CD14-positive monocyte (primary cell): ENCODE results near the gene CHCHD6. TPM values are rescaled to one million over a fixed set of nuclear protein-coding genes. Genes with fewer than 3 reads are reported as not detected.

Source experiments
- DNase-seq, 3 donors: peaks; one replicate each; pipeline ENCODE4 v3.0.0-alpha.2; 2011 to 2022
- H2AFZ ChIP-seq: 2 replicates; pipeline ENCODE4 v1.6.0; 2012; ENCODE audit warnings: mild to moderate bottlenecking, low read depth, low read length, inconsistent platforms; ENCODE audit not compliant: insufficient read depth, poor library complexity, severe bottlenecking
- H3K27ac ChIP-seq, 2 donors: 1 replicate in 1 of 2; 2 replicates in 1 of 2; pipeline ENCODE4 v1.5.1; 2012 to 2013; ENCODE audit warnings: low read length in 2 of 2, control low read depth in 1 of 2, inconsistent platforms in 1 of 2, low read depth in 1 of 2, mild to moderate bottlenecking in 1 of 2
- H3K27me3 ChIP-seq, 2 donors: one replicate each; pipeline versions ENCODE4 v1.6.0 to v1.6.1; 2011 to 2013; ENCODE audit warnings: low read length in 2 of 2; ENCODE audit not compliant: control insufficient read depth in 2 of 2, insufficient read depth in 2 of 2
- H3K36me3 ChIP-seq, 2 donors: replicated peaks in 1 of 2; 1 replicate in 1 of 2; 2 replicates in 1 of 2; pipeline versions ENCODE4 v1.5.1 to v1.6.1; 2012 to 2013; ENCODE audit warnings: low read length in 2 of 2, control low read depth in 1 of 2, inconsistent platforms in 1 of 2, mild to moderate bottlenecking in 1 of 2; ENCODE audit not compliant: insufficient read depth in 2 of 2, control insufficient read depth in 1 of 2
- H3K4me1 ChIP-seq, 2 donors: 1 replicate in 1 of 2; 2 replicates in 1 of 2; pipeline versions ENCODE4 v1.5.1 to v1.6.1; 2012 to 2013; ENCODE audit warnings: low read length in 2 of 2, control low read depth in 1 of 2, inconsistent platforms in 1 of 2, mild to moderate bottlenecking in 1 of 2, moderate library complexity in 1 of 2; ENCODE audit not compliant: insufficient read depth in 2 of 2, control insufficient read depth in 1 of 2
- H3K4me2 ChIP-seq: replicated peaks from 2 replicates; pipeline ENCODE3; 2012; ENCODE audit warnings: low read length, moderate library complexity, mild to moderate bottlenecking; ENCODE audit not compliant: poor library complexity, severe bottlenecking; ENCODE audit errors: extremely low read depth
- H3K4me3 ChIP-seq, 3 experiments: fragments of 200-600 bp in 1 of 3; sonication (generic) in 1 of 3; replicated peaks in 1 of 3; 1 replicate in 2 of 3; 2 replicates in 1 of 3; pipeline ENCODE4 v1.5.1; 2011 to 2013; ENCODE audit warnings: low read length in 3 of 3, mild to moderate bottlenecking in 3 of 3, control low read depth in 2 of 3, low read depth in 2 of 3, inconsistent platforms in 1 of 3, moderate library complexity in 1 of 3
- H3K79me2 ChIP-seq: 2 replicates; pipeline ENCODE4 v1.6.0; 2012; ENCODE audit warnings: mild to moderate bottlenecking, control low read depth, inconsistent platforms, low read length, moderate library complexity; ENCODE audit not compliant: insufficient read depth
- H3K9ac ChIP-seq: 2 replicates; pipeline ENCODE4 v1.6.0; 2017; ENCODE audit warnings: low read length, mild to moderate bottlenecking; ENCODE audit not compliant: insufficient read depth, poor library complexity, severe bottlenecking
- H3K9me3 ChIP-seq, 2 donors: replicated peaks in 1 of 2; 1 replicate in 1 of 2; 2 replicates in 1 of 2; pipeline versions ENCODE4 v1.5.1 to v1.6.1; 2012 to 2013; ENCODE audit warnings: low read length in 2 of 2, control low read depth in 1 of 2; ENCODE audit not compliant: control insufficient read depth in 1 of 2, insufficient read depth in 1 of 2
- H4K20me1 ChIP-seq: 2 replicates; pipeline ENCODE4 v1.6.0; 2012; ENCODE audit warnings: mild to moderate bottlenecking, low read length, control low read depth, moderate library complexity; ENCODE audit not compliant: insufficient read depth
- H3K27ac Mint-ChIP-seq, 7 donors: one replicate each; pipeline ENCODE4 v1.8.0; 2020; ENCODE audit warnings: mild to moderate bottlenecking in 7 of 7, mixed read lengths in 7 of 7, moderate library complexity in 6 of 7, inconsistent platforms in 2 of 7
- H3K27me3 Mint-ChIP-seq, 3 donors: one replicate each; pipeline ENCODE4 v1.8.0; 2021 to 2022; ENCODE audit warnings: low read depth in 3 of 3, mild to moderate bottlenecking in 3 of 3, mixed read lengths in 3 of 3, moderate library complexity in 3 of 3, inconsistent platforms in 1 of 3
- H3K36me3 Mint-ChIP-seq, 2 donors: one replicate each; pipeline ENCODE4 v1.8.0; 2020; ENCODE audit warnings: mixed read lengths in 2 of 2, inconsistent platforms in 1 of 2, mild to moderate bottlenecking in 1 of 2
- H3K4me1 Mint-ChIP-seq: one replicate; pipeline ENCODE4 v1.8.0; 2020; ENCODE audit warnings: mild to moderate bottlenecking, mixed read lengths
- H3K4me3 Mint-ChIP-seq, 2 donors: one replicate each; pipeline ENCODE4 v1.8.0; 2020; ENCODE audit warnings: mild to moderate bottlenecking in 2 of 2, mixed read lengths in 2 of 2, moderate library complexity in 1 of 2
- H3K9me3 Mint-ChIP-seq, 7 donors: one replicate each; pipeline ENCODE4 v1.8.0; 2020 to 2022; ENCODE audit warnings: mixed read lengths in 7 of 7, mild to moderate bottlenecking in 6 of 7, moderate library complexity in 6 of 7, inconsistent platforms in 2 of 7
- WGBS: methylation state at CpG from one replicate; pipeline ENCODE4 v1.1.5; 2013; ENCODE audit warnings: missing lambda C conversion rate; ENCODE audit not compliant: insufficient coverage; 5-methylcytosine and 5-hydroxymethylcytosine counted together
- intact Hi-C, 2 donors: fragments of 100-400 bp; cut with micrococcal nuclease; formaldehyde crosslinking; loops; one replicate each; pipeline versions ENCODE4 v1.15.0 to v1.15.1; 2023
- polyA plus RNA-seq, 3 donors: library from polyadenylated mRNA; depleted of rRNA in 1 of 3; unstranded in 2 of 3; stranded (reverse) in 1 of 3; fragments of 300-500 nt in 2 of 3; fragments of >200 nt in 1 of 3; fragmentation: Illumina TruSeq in 2 of 3; gene quantifications; 1 replicate in 2 of 3; 2 replicates in 1 of 3; pipeline ENCODE4 v1.2.3, GENCODE V29; 2012 to 2021
- TF ChIP-seq, protein P1 (sequence below): fragments of 200-600 bp; IDR thresholded peaks from one replicate; pipeline ENCODE4 v1.8.0; 2022; ENCODE audit warnings: antibody characterized with exemption, mild to moderate bottlenecking

The CHCHD6 gene
- polyA plus RNA-seq, 3 donors: 1.1 to 1.8 (median 1.8) TPM

DNA sequence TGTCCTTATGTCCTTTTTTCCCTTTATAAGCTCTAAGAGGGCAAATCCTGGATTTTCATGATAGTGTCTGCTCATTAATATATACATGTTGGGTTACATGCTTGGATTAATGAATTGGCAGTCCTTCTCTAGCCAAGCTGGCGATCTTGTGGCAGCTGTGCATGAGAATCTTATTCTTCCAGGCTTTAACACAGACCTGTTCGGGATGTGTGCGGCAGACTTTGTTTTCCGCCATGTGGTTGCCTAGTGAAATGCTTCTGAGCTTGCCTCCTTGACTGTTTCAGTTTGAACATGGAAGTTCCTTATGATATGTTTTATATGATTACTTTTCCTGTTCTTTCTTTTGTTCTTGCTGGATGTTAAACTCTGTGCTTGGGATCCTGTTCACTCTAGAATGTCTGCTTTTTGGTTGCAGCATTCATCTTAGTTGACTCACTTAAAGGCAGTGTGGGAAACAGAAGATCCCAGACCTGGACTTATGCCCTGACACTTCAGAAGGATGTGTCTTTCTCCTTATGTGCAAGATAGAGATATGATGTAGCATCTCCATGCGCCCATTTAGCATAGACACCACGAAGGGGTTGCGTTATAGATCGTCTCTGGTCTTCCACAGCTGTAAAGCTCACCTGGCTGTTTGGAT, 7.2 kb downstream of the CHCHD6 start:
- H3K9me3 ChIP-seq: no peaks in the 10 kb centered on the region
- H4K20me1 ChIP-seq: no peaks in the 10 kb centered on the region
- TF ChIP-seq, protein P1, sequence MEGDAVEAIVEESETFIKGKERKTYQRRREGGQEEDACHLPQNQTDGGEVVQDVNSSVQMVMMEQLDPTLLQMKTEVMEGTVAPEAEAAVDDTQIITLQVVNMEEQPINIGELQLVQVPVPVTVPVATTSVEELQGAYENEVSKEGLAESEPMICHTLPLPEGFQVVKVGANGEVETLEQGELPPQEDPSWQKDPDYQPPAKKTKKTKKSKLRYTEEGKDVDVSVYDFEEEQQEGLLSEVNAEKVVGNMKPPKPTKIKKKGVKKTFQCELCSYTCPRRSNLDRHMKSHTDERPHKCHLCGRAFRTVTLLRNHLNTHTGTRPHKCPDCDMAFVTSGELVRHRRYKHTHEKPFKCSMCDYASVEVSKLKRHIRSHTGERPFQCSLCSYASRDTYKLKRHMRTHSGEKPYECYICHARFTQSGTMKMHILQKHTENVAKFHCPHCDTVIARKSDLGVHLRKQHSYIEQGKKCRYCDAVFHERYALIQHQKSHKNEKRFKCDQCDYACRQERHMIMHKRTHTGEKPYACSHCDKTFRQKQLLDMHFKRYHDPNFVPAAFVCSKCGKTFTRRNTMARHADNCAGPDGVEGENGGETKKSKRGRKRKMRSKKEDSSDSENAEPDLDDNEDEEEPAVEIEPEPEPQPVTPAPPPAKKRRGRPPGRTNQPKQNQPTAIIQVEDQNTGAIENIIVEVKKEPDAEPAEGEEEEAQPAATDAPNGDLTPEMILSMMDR: no peak
- Mint-ChIP-seq H3K9me3 (no peaks in the 10 kb centered on the region), H3K4me3 (no peak overlapping the region), H3K27ac (no peak overlapping the region), H3K4me1 (peaks cover 7% of the 10 kb centered on the region), H3K36me3 (no peaks in the 10 kb centered on the region), H3K27me3 (peaks cover 0 to 3% (median 0%) of the 10 kb centered on the region in 3 donors)
- H3K27ac ChIP-seq: no peak overlapping the region
- no peak overlapping the region for H2AFZ ChIP-seq
- H3K27me3 ChIP-seq: no peaks in the 10 kb centered on the region
- H3K4me3 ChIP-seq: no peak overlapping the region
- intact Hi-C loops: no loop called here
- H3K4me2 ChIP-seq: no peak overlapping the region
- H3K79me2 ChIP-seq: no peaks in the 10 kb centered on the region
- no peaks in the 10 kb centered on the region for H3K36me3 ChIP-seq
- DNase-seq: no peak
- 98% methylated on average over 7 of the region's 8 CpGs for WGBS
- H3K4me1 ChIP-seq: no peaks in the 10 kb centered on the region
- H3K9ac ChIP-seq: no peak overlapping the region

DNA sequence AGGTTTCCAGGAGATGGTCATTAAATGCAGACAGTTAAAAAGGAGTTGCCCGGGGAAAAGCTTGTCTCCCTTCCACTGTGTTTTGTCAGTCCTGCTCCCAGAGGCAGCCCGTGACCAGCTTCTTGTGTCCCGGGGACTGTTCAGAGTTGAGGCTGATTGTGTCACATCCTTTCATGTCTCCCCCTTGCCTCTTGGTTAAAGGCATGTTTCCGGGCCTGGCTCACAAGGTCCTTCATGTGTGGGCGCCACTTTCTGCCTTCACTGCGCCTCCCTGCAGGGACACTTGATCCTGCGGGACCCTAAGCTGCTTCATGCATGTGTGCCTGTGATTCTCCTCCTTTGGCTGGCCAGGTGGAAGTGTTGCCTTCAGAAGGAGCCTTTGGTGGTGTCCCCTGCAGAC, 9.2 kb downstream of the CHCHD6 start:
- Histone ChIP-seq H3K4me1 (no peaks in the 10 kb centered on the region), H3K4me3 (no peak overlapping the region), H3K79me2 (no peaks in the 10 kb centered on the region), H2AFZ (no peak overlapping the region), H3K9ac (no peak overlapping the region), H3K4me2 (no peak overlapping the region), H3K27me3 (no peaks in the 10 kb centered on the region), H3K9me3 (no peaks in the 10 kb centered on the region), H3K36me3 (no peaks in the 10 kb centered on the region), H4K20me1 (no peaks in the 10 kb centered on the region), H3K27ac (no peak overlapping the region)
- H3K27me3 Mint-ChIP-seq: no peaks in the 10 kb centered on the region
- no peak overlapping the region for H3K27ac Mint-ChIP-seq
- no peaks in the 10 kb centered on the region for H3K36me3 Mint-ChIP-seq
- H3K4me3 Mint-ChIP-seq: no peak overlapping the region
- intact Hi-C loops: no loop called here
- no peak for DNase-seq
- no peaks in the 10 kb centered on the region for H3K9me3 Mint-ChIP-seq
- peaks cover 8% of the 10 kb centered on the region for H3K4me1 Mint-ChIP-seq
- 89% methylated on average over 6 of the region's 7 CpGs for WGBS
- TF ChIP-seq, protein P1: no peak
